IPS-18a (cell line): Measurements from ENCODE around the gene UNC13C.

Experiments used
- H3K27ac ChIP-seq: one replicate; pipeline ENCODE4 v1.5.1; 2013; ENCODE audit warnings: low read length
- H3K27me3 ChIP-seq: one replicate; pipeline ENCODE4 v1.6.1; 2013; ENCODE audit warnings: mild to moderate bottlenecking, low read length; ENCODE audit not compliant: control insufficient read depth, insufficient read depth
- H3K36me3 ChIP-seq: one replicate; pipeline ENCODE4 v1.6.1; 2013; ENCODE audit warnings: low read depth, low read length; ENCODE audit not compliant: control insufficient read depth
- H3K4me1 ChIP-seq: one replicate; pipeline ENCODE4 v1.6.1; 2013; ENCODE audit warnings: low read depth, low read length; ENCODE audit not compliant: control insufficient read depth
- H3K4me3 ChIP-seq: one replicate; pipeline ENCODE4 v1.5.1; 2013; ENCODE audit warnings: low read length
- H3K9ac ChIP-seq: one replicate; pipeline ENCODE4 v1.6.1; 2013; ENCODE audit warnings: mild to moderate bottlenecking, low read length, moderate library complexity
- H3K9me3 ChIP-seq: one replicate; pipeline ENCODE4 v1.6.1; 2013; ENCODE audit warnings: low read depth, low read length; ENCODE audit not compliant: control insufficient read depth

Gene UNC13C

GRCh38 chr15:54026891-54027290, 48.6 kb downstream of the UNC13C start:
- no peak overlapping the region for H3K9ac ChIP-seq
- no peaks in the 10 kb centered on the region for H3K36me3 ChIP-seq
- no peak overlapping the region for H3K4me3 ChIP-seq
- no peaks in the 10 kb centered on the region for H3K27me3 ChIP-seq
- no peaks in the 10 kb centered on the region for H3K9me3 ChIP-seq
- H3K27ac ChIP-seq: no peak overlapping the region
- H3K4me1 ChIP-seq: no peaks in the 10 kb centered on the region

- Histone ChIP-seq H3K27me3 (no peaks in the 10 kb centered on the region), H3K9ac (no peak overlapping the region), H3K9me3 (no peaks in the 10 kb centered on the region), H3K4me1 (no peaks in the 10 kb centered on the region), H3K4me3 (no peak overlapping the region), H3K36me3 (no peaks in the 10 kb centered on the region), H3K27ac (no peak overlapping the region)
Observed at GRCh38 chr15:54029081-54029480, 50.8 kb downstream of the UNC13C start.

GRCh38 chr15:54032066-54032465, 53.8 kb downstream of the UNC13C start:
- Histone ChIP-seq H3K27me3 (no peaks in the 10 kb centered on the region), H3K4me3 (no peak overlapping the region), H3K4me1 (no peaks in the 10 kb centered on the region), H3K9me3 (no peaks in the 10 kb centered on the region), H3K27ac (no peak overlapping the region), H3K9ac (no peak overlapping the region), H3K36me3 (no peaks in the 10 kb centered on the region)

GRCh38 chr15:54033356-54033860, 55.2 kb downstream of the UNC13C start:
- Histone ChIP-seq H3K9me3 (no peaks in the 10 kb centered on the region), H3K27ac (no peak overlapping the region), H3K36me3 (no peaks in the 10 kb centered on the region), H3K4me3 (no peak overlapping the region), H3K9ac (no peak overlapping the region), H3K4me1 (no peaks in the 10 kb centered on the region), H3K27me3 (no peaks in the 10 kb centered on the region)

- H3K9me3 ChIP-seq: no peaks in the 10 kb centered on the region
- no peaks in the 10 kb centered on the region for H3K4me1 ChIP-seq
- H3K9ac ChIP-seq: no peak overlapping the region
- no peaks in the 10 kb centered on the region for H3K36me3 ChIP-seq
- H3K4me3 ChIP-seq: no peak overlapping the region
- H3K27ac ChIP-seq: no peak overlapping the region
- no peaks in the 10 kb centered on the region for H3K27me3 ChIP-seq
Observed at GRCh38 chr15:54033869-54034458, 55.7 kb downstream of the UNC13C start.

GRCh38 chr15:54035616-54036015, 57.4 kb downstream of the UNC13C start:
- Histone ChIP-seq H3K9me3 (no peaks in the 10 kb centered on the region), H3K4me1 (no peaks in the 10 kb centered on the region), H3K4me3 (no peak overlapping the region), H3K27ac (no peak overlapping the region), H3K36me3 (no peaks in the 10 kb centered on the region), H3K9ac (no peak overlapping the region), H3K27me3 (no peaks in the 10 kb centered on the region)

GRCh38 chr15:54045397-54045796, 67.2 kb downstream of the UNC13C start:
- no peaks in the 10 kb centered on the region for H3K27me3 ChIP-seq
- H3K36me3 ChIP-seq: no peaks in the 10 kb centered on the region
- no peaks in the 10 kb centered on the region for H3K4me1 ChIP-seq
- no peak overlapping the region for H3K4me3 ChIP-seq
- no peak overlapping the region for H3K27ac ChIP-seq
- H3K9ac ChIP-seq: no peak overlapping the region
- H3K9me3 ChIP-seq: no peaks in the 10 kb centered on the region

- Histone ChIP-seq H3K9ac (no peak overlapping the region), H3K4me3 (no peak overlapping the region), H3K27me3 (no peaks in the 10 kb centered on the region), H3K4me1 (no peaks in the 10 kb centered on the region), H3K27ac (no peak overlapping the region), H3K36me3 (no peaks in the 10 kb centered on the region), H3K9me3 (no peaks in the 10 kb centered on the region)
Observed at GRCh38 chr15:54046093-54046492, 67.9 kb downstream of the UNC13C start.

- H3K9ac ChIP-seq: no peak overlapping the region
- H3K36me3 ChIP-seq: no peaks in the 10 kb centered on the region
- H3K27me3 ChIP-seq: no peaks in the 10 kb centered on the region
- no peak overlapping the region for H3K27ac ChIP-seq
- no peaks in the 10 kb centered on the region for H3K9me3 ChIP-seq
- no peaks in the 10 kb centered on the region for H3K4me1 ChIP-seq
- no peak overlapping the region for H3K4me3 ChIP-seq
Observed at GRCh38 chr15:54064365-54064764, 86.1 kb downstream of the UNC13C start.

GRCh38 chr15:54066403-54066802, 88.2 kb downstream of the UNC13C start:
- Histone ChIP-seq H3K4me3 (no peak overlapping the region), H3K9me3 (no peaks in the 10 kb centered on the region), H3K9ac (no peak overlapping the region), H3K4me1 (no peaks in the 10 kb centered on the region), H3K36me3 (no peaks in the 10 kb centered on the region), H3K27ac (no peak overlapping the region), H3K27me3 (no peaks in the 10 kb centered on the region)

GRCh38 chr15:54082836-54083492, 104.7 kb downstream of the UNC13C start:
- no peaks in the 10 kb centered on the region for H3K4me1 ChIP-seq
- no peak overlapping the region for H3K9ac ChIP-seq
- H3K27me3 ChIP-seq: no peaks in the 10 kb centered on the region
- H3K4me3 ChIP-seq: no peak overlapping the region
- no peaks in the 10 kb centered on the region for H3K9me3 ChIP-seq
- H3K36me3 ChIP-seq: no peaks in the 10 kb centered on the region
- no peak overlapping the region for H3K27ac ChIP-seq

GRCh38 chr15:54083501-54083900, 105.3 kb downstream of the UNC13C start:
- Histone ChIP-seq H3K9me3 (no peaks in the 10 kb centered on the region), H3K4me3 (no peak overlapping the region), H3K4me1 (no peaks in the 10 kb centered on the region), H3K27ac (no peak overlapping the region), H3K36me3 (no peaks in the 10 kb centered on the region), H3K9ac (no peak overlapping the region), H3K27me3 (no peaks in the 10 kb centered on the region)
